HEK293 (cell line): ENCODE data around the gene RAD50.

Experiments
- CTCF ChIA-PET: fragments of 350-600 bp; formaldehyde crosslinking; extraction: SDS; loops from one replicate; lab custom pipeline; 2021; ENCODE audit warnings: antibody characterized with exemption; lab: Yijun Ruan, JAX
- POLR2A ChIA-PET: fragments of 300-600 bp; formaldehyde crosslinking; extraction: SDS; loops from one replicate; lab custom pipeline; 2020; ENCODE audit warnings: antibody characterized with exemption, inconsistent platforms; lab: Yijun Ruan, JAX
- H3K27ac ChIP-seq: fragments of 200-500 bp; sonication (Bioruptor generic); 2 replicates; pipeline ENCODE4 v1.5.1; 2014; ENCODE audit warnings: low read depth, low read length, control low read depth, inconsistent platforms; ENCODE audit errors: extremely low read depth
- H3K36me3 ChIP-seq, 2 experiments: fragments of 200-500 bp in 1 of 2; sonication (Bioruptor generic) in 1 of 2; 1 replicate in 1 of 2; 2 replicates in 1 of 2; pipeline ENCODE4 v1.5.1; 2014 to 2017; ENCODE audit warnings: inconsistent platforms in 2 of 2, low read length in 2 of 2; ENCODE audit not compliant: control insufficient read depth in 2 of 2, insufficient read depth in 1 of 2
- H3K4me1 ChIP-seq: fragments of 200-500 bp; sonication (Bioruptor generic); 2 replicates; pipeline ENCODE4 v1.5.1; 2014; ENCODE audit warnings: mild to moderate bottlenecking, low read length, inconsistent platforms; ENCODE audit not compliant: control insufficient read depth, insufficient read depth
- H3K4me3 ChIP-seq: 2 replicates; pipeline ENCODE4 v1.5.1; 2011; ENCODE audit warnings: low read depth, mild to moderate bottlenecking, control low read depth, low read length, moderate library complexity
- H3K9me3 ChIP-seq: fragments of 200-500 bp; sonication (Bioruptor generic); 2 replicates; pipeline ENCODE4 v1.5.1; 2014; ENCODE audit warnings: low read depth, low read length, inconsistent platforms; ENCODE audit not compliant: control insufficient read depth, insufficient read depth
- ZBTB20 ChIP-seq: fragments of 450-650 bp; formaldehyde crosslinking; IDR thresholded peaks from 2 replicates; pipeline ENCODE4 v1.5.1; 2016; ENCODE audit warnings: missing biosample characterization, missing genetic modification characterization
- ZBTB8A ChIP-seq: fragments of 450-650 bp; formaldehyde crosslinking; IDR thresholded peaks from 2 replicates; pipeline ENCODE4 v1.5.1; 2016; ENCODE audit warnings: missing biosample characterization, missing genetic modification characterization
- ZFP3 ChIP-seq: fragments of 450-650 bp; formaldehyde crosslinking; IDR thresholded peaks from 2 replicates; pipeline ENCODE4 v1.5.1; 2016; ENCODE audit warnings: low read depth, missing biosample characterization, missing genetic modification characterization
- ZNF138 ChIP-seq: fragments of 450-650 bp; formaldehyde crosslinking; IDR thresholded peaks from 2 replicates; pipeline ENCODE4 v1.5.1; 2016; ENCODE audit warnings: missing biosample characterization, missing genetic modification characterization, borderline replicate concordance
- ZNF169 ChIP-seq: fragments of 450-650 bp; formaldehyde crosslinking; IDR thresholded peaks from 2 replicates; pipeline ENCODE4 v1.5.1; 2016; ENCODE audit warnings: missing biosample characterization, missing genetic modification characterization
- ZNF23 ChIP-seq: fragments of 450-650 bp; formaldehyde crosslinking; IDR thresholded peaks from 2 replicates; pipeline ENCODE4 v1.5.1; 2016; ENCODE audit warnings: missing biosample characterization, missing genetic modification characterization, borderline replicate concordance
- ZNF24 ChIP-seq: fragments of 450-650 bp; formaldehyde crosslinking; IDR thresholded peaks from 2 replicates; pipeline ENCODE4 v1.5.1; 2016; ENCODE audit warnings: missing biosample characterization, missing genetic modification characterization
- ZNF248 ChIP-seq: fragments of 450-650 bp; formaldehyde crosslinking; IDR thresholded peaks from 2 replicates; pipeline ENCODE4 v1.5.1; 2017; ENCODE audit warnings: missing biosample characterization, missing genetic modification characterization
- ZNF404 ChIP-seq: fragments of 450-650 bp; formaldehyde crosslinking; IDR thresholded peaks from 2 replicates; pipeline ENCODE4 v1.5.1; 2017; ENCODE audit warnings: missing biosample characterization, missing genetic modification characterization
- ZNF521 ChIP-seq: fragments of 450-650 bp; formaldehyde crosslinking; IDR thresholded peaks from 2 replicates; pipeline ENCODE4 v1.5.1; 2017; ENCODE audit warnings: missing biosample characterization, mild to moderate bottlenecking, missing genetic modification characterization
- ZNF555 ChIP-seq: fragments of 450-650 bp; formaldehyde crosslinking; conservative IDR thresholded peaks from 2 replicates; pipeline ENCODE4 v1.5.1; 2017; ENCODE audit warnings: missing biosample characterization, mild to moderate bottlenecking, missing genetic modification characterization, inconsistent platforms
- ZNF558 ChIP-seq: fragments of 450-650 bp; formaldehyde crosslinking; IDR thresholded peaks from 2 replicates; pipeline ENCODE4 v1.5.1; 2016; ENCODE audit warnings: missing biosample characterization, missing genetic modification characterization
- ZNF560 ChIP-seq: fragments of 450-650 bp; formaldehyde crosslinking; IDR thresholded peaks from 2 replicates; pipeline ENCODE4 v1.5.1; 2017; ENCODE audit warnings: missing biosample characterization, missing genetic modification characterization, borderline replicate concordance
- ZNF623 ChIP-seq: fragments of 450-650 bp; formaldehyde crosslinking; IDR thresholded peaks from 2 replicates; pipeline ENCODE4 v1.5.1; 2016; ENCODE audit warnings: missing biosample characterization, missing genetic modification characterization
- ZNF768 ChIP-seq: fragments of 450-650 bp; formaldehyde crosslinking; IDR thresholded peaks from 2 replicates; pipeline ENCODE4 v1.5.1; 2018; ENCODE audit warnings: missing biosample characterization, mild to moderate bottlenecking, missing genetic modification characterization
- TF ChIP-seq, protein P1 (sequence below): fragments of 450-650 bp; formaldehyde crosslinking; IDR thresholded peaks from 2 replicates; pipeline ENCODE4 v1.5.1; 2016; ENCODE audit warnings: missing biosample characterization, missing genetic modification characterization
- TF ChIP-seq, protein P2 (sequence below): fragments of 450-650 bp; formaldehyde crosslinking; IDR thresholded peaks from 2 replicates; pipeline ENCODE4 v1.5.1; 2016; ENCODE audit warnings: missing biosample characterization, missing genetic modification characterization
- TF ChIP-seq, protein P3 (sequence below): fragments of 450-650 bp; formaldehyde crosslinking; IDR thresholded peaks from 2 replicates; pipeline ENCODE4 v1.5.1; 2016; ENCODE audit warnings: missing biosample characterization, missing genetic modification characterization
- TF ChIP-seq, protein P4 (sequence below): fragments of 450-650 bp; formaldehyde crosslinking; IDR thresholded peaks from 2 replicates; pipeline ENCODE4 v1.5.1; 2017; ENCODE audit warnings: missing biosample characterization, missing genetic modification characterization

The RAD50 gene

DNA sequence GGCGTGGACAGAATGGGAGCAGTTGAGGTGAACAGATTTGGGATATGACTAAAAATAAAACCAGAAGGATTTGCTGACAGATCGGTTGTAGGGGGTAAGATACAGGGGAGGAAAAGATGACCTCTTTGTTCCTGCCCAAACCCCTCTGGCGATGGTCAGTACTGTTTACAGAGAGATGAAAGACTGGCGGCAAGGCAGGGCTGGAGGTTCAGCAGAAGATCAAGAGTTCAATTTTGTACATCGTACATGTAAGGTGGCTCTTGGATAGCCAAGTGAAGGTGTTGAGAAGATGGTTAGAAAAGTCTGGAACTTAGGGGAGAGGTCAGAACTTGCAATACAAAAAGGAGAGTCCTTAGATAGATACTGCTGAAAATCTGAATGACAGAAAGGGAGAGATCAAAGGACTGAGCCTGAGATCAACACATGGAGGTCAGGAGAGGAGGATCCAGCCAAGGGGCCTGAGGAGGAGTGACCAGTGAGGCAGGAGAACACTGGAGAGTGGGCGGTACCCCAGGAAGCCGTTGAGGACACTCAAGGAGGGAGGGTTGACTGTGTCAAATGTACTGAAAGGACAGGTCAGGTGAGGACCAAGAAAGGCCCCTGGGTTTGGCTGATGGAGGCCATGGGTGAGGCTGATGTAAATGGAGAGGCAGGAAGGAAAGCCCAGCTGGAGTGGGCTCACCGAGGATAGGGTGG is 124.2 kb downstream of the RAD50 start:
- Histone ChIP-seq H3K27ac (no peak overlapping the region), H3K4me1 (no peaks in the 10 kb centered on the region), H3K4me3 (no peak overlapping the region), H3K9me3 (no peaks in the 10 kb centered on the region), H3K36me3 (no peaks in the 10 kb centered on the region)
- POLR2A ChIA-PET, result no interaction called here
- CTCF ChIA-PET, result no interaction called here
- TF ChIP-seq, protein P1, sequence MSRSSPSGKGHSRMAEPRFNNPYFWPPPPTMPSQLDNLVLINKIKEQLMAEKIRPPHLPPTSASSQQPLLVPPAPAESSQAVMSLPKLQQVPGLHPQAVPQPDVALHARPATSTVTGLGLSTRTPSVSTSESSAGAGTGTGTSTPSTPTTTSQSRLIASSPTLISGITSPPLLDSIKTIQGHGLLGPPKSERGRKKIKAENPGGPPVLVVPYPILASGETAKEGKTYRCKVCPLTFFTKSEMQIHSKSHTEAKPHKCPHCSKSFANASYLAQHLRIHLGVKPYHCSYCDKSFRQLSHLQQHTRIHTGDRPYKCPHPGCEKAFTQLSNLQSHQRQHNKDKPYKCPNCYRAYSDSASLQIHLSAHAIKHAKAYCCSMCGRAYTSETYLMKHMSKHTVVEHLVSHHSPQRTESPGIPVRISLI, result no peak
- no peak for TF ChIP-seq ZNF560 (tag by site-specific recombination)
- TF ChIP-seq ZNF23 (tag by site-specific recombination), result no peak
- TF ChIP-seq ZNF555 (tag by site-specific recombination), result no peak
- TF ChIP-seq, protein P2, sequence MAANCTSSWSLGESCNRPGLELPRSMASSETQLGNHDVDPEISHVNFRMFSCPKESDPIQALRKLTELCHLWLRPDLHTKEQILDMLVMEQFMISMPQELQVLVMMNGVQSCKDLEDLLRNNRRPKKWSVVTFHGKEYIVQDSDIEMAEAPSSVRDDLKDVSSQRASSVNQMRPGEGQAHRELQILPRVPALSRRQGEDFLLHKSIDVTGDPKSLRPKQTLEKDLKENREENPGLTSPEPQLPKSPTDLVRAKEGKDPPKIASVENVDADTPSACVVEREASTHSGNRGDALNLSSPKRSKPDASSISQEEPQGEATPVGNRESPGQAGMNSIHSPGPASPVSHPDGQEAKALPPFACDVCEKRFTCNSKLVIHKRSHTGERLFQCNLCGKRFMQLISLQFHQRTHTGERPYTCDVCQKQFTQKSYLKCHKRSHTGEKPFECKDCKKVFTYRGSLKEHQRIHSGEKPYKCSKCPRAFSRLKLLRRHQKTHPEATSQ (tag by site-specific recombination), result no peak
- TF ChIP-seq ZNF404 (tag by site-specific recombination), result no peak
- TF ChIP-seq, protein P3, sequence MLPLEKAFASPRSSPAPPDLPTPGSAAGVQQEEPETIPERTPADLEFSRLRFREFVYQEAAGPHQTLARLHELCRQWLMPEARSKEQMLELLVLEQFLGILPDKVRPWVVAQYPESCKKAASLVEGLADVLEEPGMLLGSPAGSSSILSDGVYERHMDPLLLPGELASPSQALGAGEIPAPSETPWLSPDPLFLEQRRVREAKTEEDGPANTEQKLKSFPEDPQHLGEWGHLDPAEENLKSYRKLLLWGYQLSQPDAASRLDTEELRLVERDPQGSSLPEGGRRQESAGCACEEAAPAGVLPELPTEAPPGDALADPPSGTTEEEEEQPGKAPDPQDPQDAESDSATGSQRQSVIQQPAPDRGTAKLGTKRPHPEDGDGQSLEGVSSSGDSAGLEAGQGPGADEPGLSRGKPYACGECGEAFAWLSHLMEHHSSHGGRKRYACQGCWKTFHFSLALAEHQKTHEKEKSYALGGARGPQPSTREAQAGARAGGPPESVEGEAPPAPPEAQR (tag by site-specific recombination), result no peak
- TF ChIP-seq ZNF169 (tag by site-specific recombination), result no peak
- no peak for TF ChIP-seq ZNF623 (tag by site-specific recombination)

DNA sequence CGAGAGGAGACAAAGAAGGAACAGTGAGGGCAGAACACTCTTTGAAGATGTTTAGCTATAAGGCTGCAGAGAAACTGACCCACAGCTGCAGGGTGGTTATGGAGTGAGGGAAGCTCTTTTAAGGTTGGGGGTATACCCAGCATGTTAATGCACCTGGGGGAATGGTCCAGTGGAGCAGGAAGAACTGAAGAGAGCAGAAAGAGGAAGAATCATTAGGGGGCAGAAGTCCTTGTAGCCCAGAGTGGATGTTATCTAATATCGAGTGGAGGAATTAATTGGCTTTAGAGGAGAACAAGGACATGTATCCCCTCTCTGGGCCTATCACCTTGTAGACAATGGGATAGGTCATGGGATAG is 124.7 kb downstream of the RAD50 start:
- H3K36me3 ChIP-seq, result no peaks in the 10 kb centered on the region
- H3K4me3 ChIP-seq, result no peak overlapping the region
- TF ChIP-seq ZNF138 (tag by site-specific recombination), result no peak
- no peak for TF ChIP-seq ZNF24 (tag by site-specific recombination)
- no peak for TF ChIP-seq ZBTB20 (tag by site-specific recombination)
- TF ChIP-seq ZBTB8A (tag by site-specific recombination), result no peak
- TF ChIP-seq ZNF521, result no peak
- no peak for TF ChIP-seq ZNF768
- no peak for TF ChIP-seq ZNF248 (tag by site-specific recombination)
- no peak for TF ChIP-seq ZFP3 (tag by site-specific recombination)
- TF ChIP-seq, protein P4, sequence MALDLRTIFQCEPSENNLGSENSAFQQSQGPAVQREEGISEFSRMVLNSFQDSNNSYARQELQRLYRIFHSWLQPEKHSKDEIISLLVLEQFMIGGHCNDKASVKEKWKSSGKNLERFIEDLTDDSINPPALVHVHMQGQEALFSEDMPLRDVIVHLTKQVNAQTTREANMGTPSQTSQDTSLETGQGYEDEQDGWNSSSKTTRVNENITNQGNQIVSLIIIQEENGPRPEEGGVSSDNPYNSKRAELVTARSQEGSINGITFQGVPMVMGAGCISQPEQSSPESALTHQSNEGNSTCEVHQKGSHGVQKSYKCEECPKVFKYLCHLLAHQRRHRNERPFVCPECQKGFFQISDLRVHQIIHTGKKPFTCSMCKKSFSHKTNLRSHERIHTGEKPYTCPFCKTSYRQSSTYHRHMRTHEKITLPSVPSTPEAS, result no peak
- no peak for TF ChIP-seq ZNF558
- ChIA-PET CTCF (no interaction called here), POLR2A (interaction anchor here (1.1 kb wide), 1 partner anchor 56 kb away, joined by 3 read pairs; the partner anchor contains the start of gene KIF3A)
- H3K9me3 ChIP-seq, result no peaks in the 10 kb centered on the region
- no peaks in the 10 kb centered on the region for H3K4me1 ChIP-seq
- no peak overlapping the region for H3K27ac ChIP-seq
